H1 (cell line): ENCODE measurements around the gene CDRT15L2.
"Not testable (repeated sequence)": the region's sequence is repeated elsewhere in the genome, so short reads cannot be mapped to it uniquely, and the experiment has no call there.

Source experiments
- BCL11A ChIP-seq, 2 experiments: IDR thresholded peaks; one replicate each; pipeline ENCODE4 v1.6.1; 2011; ENCODE audit warnings: low read depth in 2 of 2, low read length in 2 of 2, mild to moderate bottlenecking in 2 of 2
- EGR1 ChIP-seq: IDR thresholded peaks from 2 replicates; pipeline ENCODE4 v1.6.1; 2011; ENCODE audit warnings: low read depth, low read length, borderline replicate concordance
- EP300 ChIP-seq, 2 experiments: IDR thresholded peaks; 1 replicate in 1 of 2; 2 replicates in 1 of 2; pipeline ENCODE4 v1.6.1; 2011 to 2012; ENCODE audit warnings: low read depth in 2 of 2, low read length in 2 of 2, mild to moderate bottlenecking in 2 of 2, borderline replicate concordance in 1 of 2, inconsistent platforms in 1 of 2, moderate library complexity in 1 of 2
- EZH2 ChIP-seq: fragments of 200-600 bp; sonication (generic); IDR thresholded peaks from 2 replicates; pipeline ENCODE4 v1.7.1; 2012; ENCODE audit warnings: low read depth, mild to moderate bottlenecking, moderate library complexity, low read length, inconsistent platforms; ENCODE audit not compliant: severe bottlenecking
- FOSL1 ChIP-seq: IDR thresholded peaks from 2 replicates; pipeline ENCODE4 v1.6.1; 2011; ENCODE audit warnings: mild to moderate bottlenecking, low read depth, low read length, moderate library complexity; ENCODE audit not compliant: insufficient read depth
- MAFK ChIP-seq: IDR thresholded peaks from 2 replicates; pipeline ENCODE4 v1.6.1; 2012; ENCODE audit warnings: low read depth, mild to moderate bottlenecking, improper control_type of control experiment, low read length
- POLR2A ChIP-seq, 2 experiments: IDR thresholded peaks; 1 replicate in 1 of 2; 2 replicates in 1 of 2; pipeline ENCODE4 v1.6.1; 2011; ENCODE audit warnings: low read depth in 2 of 2, low read length in 2 of 2, mild to moderate bottlenecking in 2 of 2; ENCODE audit errors: control extremely low read depth in 1 of 2
- POLR2AphosphoS5 ChIP-seq: IDR thresholded peaks from 2 replicates; pipeline ENCODE4 v1.6.1; 2011; ENCODE audit warnings: low read depth, low read length
- RAD21 ChIP-seq, 2 experiments: IDR thresholded peaks in 1 of 2; conservative IDR thresholded peaks in 1 of 2; 2 replicates each; pipeline ENCODE4 v1.6.1; 2011; ENCODE audit warnings: low read depth in 2 of 2, low read length in 2 of 2, improper control_type of control experiment in 1 of 2, inconsistent platforms in 1 of 2, mild to moderate bottlenecking in 1 of 2, moderate library complexity in 1 of 2
- RBBP5 ChIP-seq: IDR thresholded peaks from 2 replicates; pipeline ENCODE4 v1.7.1; 2012; ENCODE audit warnings: low read depth, mild to moderate bottlenecking, inconsistent platforms, low read length, moderate library complexity, borderline replicate concordance
- RFX5 ChIP-seq: IDR thresholded peaks from 2 replicates; pipeline ENCODE4 v1.6.1; 2011; ENCODE audit warnings: low read depth, low read length, improper control_type of control experiment, borderline replicate concordance
- SRF ChIP-seq: IDR thresholded peaks from 2 replicates; pipeline ENCODE4 v1.6.1; 2011; ENCODE audit warnings: mild to moderate bottlenecking, low read depth, low read length, moderate library complexity
- SUZ12 ChIP-seq: fragments of 200-600 bp; sonication (generic); IDR thresholded peaks from 2 replicates; pipeline ENCODE4 v1.6.1; 2012; ENCODE audit warnings: mild to moderate bottlenecking, inconsistent platforms, low read length, moderate library complexity, mixed read lengths
- TF ChIP-seq, protein P1 (sequence below), 3 experiments: IDR thresholded peaks; 1 replicate in 2 of 3; 2 replicates in 1 of 3; pipeline versions ENCODE4 v1.5.1 to v1.6.1; 2011; ENCODE audit warnings: low read length in 3 of 3, mild to moderate bottlenecking in 3 of 3, inconsistent platforms in 2 of 3, low read depth in 1 of 3, moderate library complexity in 1 of 3; ENCODE audit not compliant: insufficient read depth in 1 of 3; ENCODE audit errors: control extremely low read depth in 1 of 3

DNA sequence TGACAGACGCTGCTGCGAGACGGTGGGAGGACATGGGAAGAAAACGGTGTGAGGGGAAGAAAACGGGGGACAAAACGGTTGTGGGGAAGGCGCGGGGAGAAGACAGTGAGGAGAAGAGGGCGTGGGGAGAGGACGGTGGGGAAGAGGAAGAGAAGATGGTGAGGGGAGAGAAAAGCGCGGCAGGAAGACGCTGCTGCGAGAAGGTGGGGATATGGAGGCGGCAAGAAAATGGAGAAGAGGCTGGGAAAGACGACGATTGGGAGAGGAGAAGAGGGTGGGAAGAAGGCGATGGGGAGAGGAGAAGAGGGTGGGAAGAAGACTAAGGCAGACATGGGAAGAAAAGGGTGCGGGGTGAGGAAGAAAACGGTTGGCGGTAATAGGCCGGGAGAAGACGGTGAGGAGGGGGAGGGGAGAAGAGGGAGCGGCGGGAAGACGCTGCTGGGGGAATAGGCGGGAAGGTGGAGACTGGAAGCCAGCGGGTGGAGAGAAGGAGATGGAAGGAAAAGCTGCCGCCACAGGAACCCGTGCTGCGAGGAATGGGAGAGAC is 46.9 kb upstream of the CDRT15L2 start:
- TF ChIP-seq, protein P1, sequence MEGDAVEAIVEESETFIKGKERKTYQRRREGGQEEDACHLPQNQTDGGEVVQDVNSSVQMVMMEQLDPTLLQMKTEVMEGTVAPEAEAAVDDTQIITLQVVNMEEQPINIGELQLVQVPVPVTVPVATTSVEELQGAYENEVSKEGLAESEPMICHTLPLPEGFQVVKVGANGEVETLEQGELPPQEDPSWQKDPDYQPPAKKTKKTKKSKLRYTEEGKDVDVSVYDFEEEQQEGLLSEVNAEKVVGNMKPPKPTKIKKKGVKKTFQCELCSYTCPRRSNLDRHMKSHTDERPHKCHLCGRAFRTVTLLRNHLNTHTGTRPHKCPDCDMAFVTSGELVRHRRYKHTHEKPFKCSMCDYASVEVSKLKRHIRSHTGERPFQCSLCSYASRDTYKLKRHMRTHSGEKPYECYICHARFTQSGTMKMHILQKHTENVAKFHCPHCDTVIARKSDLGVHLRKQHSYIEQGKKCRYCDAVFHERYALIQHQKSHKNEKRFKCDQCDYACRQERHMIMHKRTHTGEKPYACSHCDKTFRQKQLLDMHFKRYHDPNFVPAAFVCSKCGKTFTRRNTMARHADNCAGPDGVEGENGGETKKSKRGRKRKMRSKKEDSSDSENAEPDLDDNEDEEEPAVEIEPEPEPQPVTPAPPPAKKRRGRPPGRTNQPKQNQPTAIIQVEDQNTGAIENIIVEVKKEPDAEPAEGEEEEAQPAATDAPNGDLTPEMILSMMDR (IDR thresholded peaks at IDR 0.05; ENCODE audit: control extremely low read depth in 1 of 3, insufficient read depth in 1 of 3, low read depth in 1 of 3, low read length in 3 of 3): not testable (repeated sequence)
- not testable (repeated sequence) for TF ChIP-seq SUZ12; EZH2; EGR1; RBBP5; POLR2AphosphoS5; POLR2A (IDR thresholded peaks at IDR 0.05; ENCODE audit: control extremely low read depth in 1 of 2, low read depth in 2 of 2, low read length in 2 of 2); RAD21 (IDR thresholded peaks at IDR 0.05 in 1 of 2, conservative IDR thresholded peaks at IDR 0.05 in 1 of 2; ENCODE audit: low read depth in 2 of 2, low read length in 2 of 2); SRF; EP300 (IDR thresholded peaks at IDR 0.05; ENCODE audit: borderline replicate concordance in 1 of 2, low read depth in 2 of 2, low read length in 2 of 2); FOSL1; RFX5; MAFK; BCL11A (IDR thresholded peaks at IDR 0.05; ENCODE audit: low read depth in 2 of 2, low read length in 2 of 2)
